A673 (cell line): ENCODE data around the gene PTH2. TPM values are rescaled to one million over a fixed set of nuclear protein-coding genes. Genes with fewer than 3 reads are reported as not detected.

ENCODE experiments used
- BruUV-seq: library from RNA; stranded (reverse); fragments of 400-500 nt; replicated peaks from 2 replicates; lab custom pipeline; 2021; lab: Mats Ljungman, UMichigan
- CTCF ChIA-PET: fragments of 300-600 bp; sonication (Branson Sonifier 250); formaldehyde crosslinking; loops from one replicate; lab custom pipeline; 2022; ENCODE audit warnings: antibody characterized with exemption; lab: Charles Lee
- POLR2A ChIA-PET: fragments of 300-600 bp; sonication (Branson Sonifier 250); formaldehyde crosslinking; loops from one replicate; lab custom pipeline; 2022; ENCODE audit warnings: antibody characterized with exemption; ENCODE audit not compliant: low non-redundant PET; lab: Charles Lee
- DNase-seq: peaks from one replicate; pipeline ENCODE4 v3.0.0-alpha.2; 2015; ENCODE audit warnings: low spot score
- H3K27ac ChIP-seq: fragments of 200-600 bp; sonication (generic); 2 replicates; pipeline ENCODE4 v1.5.1; 2016; ENCODE audit warnings: mixed run types, low read depth, mild to moderate bottlenecking, mixed read lengths, antibody characterized with exemption, low read length; ENCODE audit not compliant: poor library complexity, severe bottlenecking
- H3K27me3 ChIP-seq: fragments of 200-600 bp; sonication (generic); replicated peaks from 2 replicates; pipeline ENCODE4 v1.6.1; 2017; ENCODE audit warnings: mixed run types, low read depth, mild to moderate bottlenecking, mixed read lengths, antibody characterized with exemption, low read length; ENCODE audit not compliant: insufficient read depth, poor library complexity
- H3K36me3 ChIP-seq: fragments of 200-600 bp; sonication (generic); 2 replicates; pipeline ENCODE4 v1.6.1; 2016; ENCODE audit warnings: mixed run types, mild to moderate bottlenecking, mixed read lengths, antibody characterized with exemption, low read length; ENCODE audit not compliant: insufficient read depth, poor library complexity, severe bottlenecking
- H3K4me1 ChIP-seq: fragments of 200-600 bp; sonication (generic); 2 replicates; pipeline ENCODE4 v1.6.1; 2017; ENCODE audit warnings: mixed run types, mild to moderate bottlenecking, mixed read lengths, antibody characterized with exemption, low read length; ENCODE audit not compliant: insufficient read depth, poor library complexity, severe bottlenecking
- H3K4me3 ChIP-seq: fragments of 200-600 bp; sonication (generic); 2 replicates; pipeline ENCODE4 v1.5.1; 2016; ENCODE audit warnings: low read depth, mixed run types, mild to moderate bottlenecking, mixed read lengths, low read length; ENCODE audit not compliant: poor library complexity, severe bottlenecking
- H3K9me3 ChIP-seq: fragments of 200-600 bp; sonication (generic); 2 replicates; pipeline ENCODE4 v1.6.1; 2016; ENCODE audit warnings: mixed run types, low read depth, mild to moderate bottlenecking, mixed read lengths, antibody characterized with exemption, low read length; ENCODE audit not compliant: poor library complexity, severe bottlenecking
- EZH2 ChIP-seq: fragments of 200-600 bp; sonication (generic); IDR thresholded peaks from 2 replicates; pipeline ENCODE4 v1.6.1; 2017; ENCODE audit warnings: borderline replicate concordance, low read depth, mild to moderate bottlenecking, mixed read lengths, antibody characterized with exemption, low read length; ENCODE audit not compliant: poor library complexity, severe bottlenecking
- intact Hi-C: fragments of 100-400 bp; cut with micrococcal nuclease; formaldehyde crosslinking; loops from one replicate; pipeline ENCODE4 v1.10.0; 2022; ENCODE audit not compliant: unreplicated experiment
- total RNA-seq: library from RNA; stranded (reverse); gene quantifications from 2 replicates; pipeline ENCODE4 v1.2.3, GENCODE V29; 2021
- TF ChIP-seq, protein P1 (sequence below): fragments of 300-800, 200-600 bp; sonication (generic); conservative IDR thresholded peaks from 2 replicates; pipeline ENCODE4 v1.5.1; 2017; ENCODE audit warnings: low read depth, mild to moderate bottlenecking, antibody characterized with exemption, low read length, moderate library complexity, mixed read lengths

PTH2 gene
- total RNA-seq, 1 experiment from 2014 or later, result not detected

DNA sequence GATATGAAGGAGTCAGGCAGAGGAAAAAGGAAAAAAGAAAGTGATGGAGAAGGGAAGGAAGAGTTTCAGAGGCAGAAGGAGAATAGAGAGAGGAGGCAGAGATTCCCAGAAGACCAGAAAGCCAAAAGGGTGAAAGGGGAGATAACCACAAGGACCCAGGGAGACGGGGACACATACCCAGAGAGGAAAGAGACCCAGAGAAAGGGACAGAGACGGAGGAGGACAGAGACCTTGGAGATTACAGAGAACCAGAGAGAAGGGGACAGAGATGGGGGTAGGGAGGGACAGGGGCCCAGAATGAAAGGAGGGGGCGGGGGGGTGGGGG is 1.4 kb downstream of the PTH2 start:
- Histone ChIP-seq H3K4me1 (peaks cover 18% of the 10 kb centered on the region), H3K9me3 (no peaks in the 10 kb centered on the region), H3K27ac (no peak overlapping the region), H3K36me3 (no peaks in the 10 kb centered on the region), H3K4me3 (no peak overlapping the region), H3K27me3 (peaks cover 78% of the 10 kb centered on the region)
- TF ChIP-seq EZH2, result no peak
- intact Hi-C loops, result no loop called here
- no peak for DNase-seq
- no TSS peak for BruUV-seq
- POLR2A ChIA-PET, result interaction anchor here (0.7 kb wide), 1 partner anchor 18 kb away, joined by 5 read pairs; no protein-coding TSS in a partner anchor
- CTCF ChIA-PET, result interaction anchor here (0.5 to 0.6 kb wide), 3 partner anchors 57 to 246 kb away, joined by 3 read pairs; no protein-coding TSS in a partner anchor

DNA sequence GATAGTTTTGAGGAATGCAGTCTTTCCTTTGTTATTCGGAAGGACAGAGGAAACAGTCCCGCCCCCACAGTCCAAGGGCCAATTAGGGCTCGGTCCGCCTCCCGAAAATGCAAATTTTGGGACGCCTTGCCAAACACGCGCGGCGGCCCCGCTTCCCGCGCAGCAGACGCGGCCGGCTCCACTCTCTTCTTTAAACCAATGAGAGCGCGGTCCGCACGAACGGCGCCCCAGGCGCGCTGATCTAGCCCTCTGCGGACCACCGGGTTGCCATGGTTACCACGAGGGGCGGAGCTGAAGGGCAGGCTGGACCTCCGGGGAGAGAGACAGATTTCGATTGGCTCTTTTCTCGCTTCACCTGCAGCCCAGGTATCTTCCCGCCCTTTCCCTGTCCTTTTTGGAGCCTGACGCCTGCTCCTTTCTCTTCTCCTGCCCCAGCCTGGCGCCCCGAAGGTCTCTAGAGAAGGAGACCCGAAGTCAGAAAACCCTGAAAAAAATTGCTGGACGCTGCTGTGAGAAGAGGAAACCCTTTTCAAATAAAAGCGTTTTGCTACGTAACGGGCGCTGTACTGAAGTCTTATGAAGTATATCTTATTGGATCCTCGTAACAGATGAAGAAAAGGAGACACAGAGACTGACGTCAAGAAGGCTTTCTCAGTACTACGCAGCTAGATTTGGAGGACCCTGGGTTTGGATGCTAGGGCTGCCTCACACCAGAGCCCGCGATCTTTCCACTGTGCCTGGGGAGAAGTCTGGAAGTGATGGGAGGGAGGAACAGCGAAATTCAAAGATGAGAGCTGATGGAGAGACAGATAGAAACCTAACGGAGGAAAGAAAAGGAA is 2.0 kb downstream of the PTH2 start:
- Histone ChIP-seq H3K4me3 (no peak overlapping the region), H3K27ac (no peak overlapping the region), H3K4me1 (peaks cover 13% of the 10 kb centered on the region), H3K36me3 (no peaks in the 10 kb centered on the region), H3K27me3 (peaks cover 72% of the 10 kb centered on the region), H3K9me3 (no peaks in the 10 kb centered on the region)
- intact Hi-C loops, result no loop called here
- TF ChIP-seq EZH2, result peak; percentile 87
- TF ChIP-seq, protein P1, sequence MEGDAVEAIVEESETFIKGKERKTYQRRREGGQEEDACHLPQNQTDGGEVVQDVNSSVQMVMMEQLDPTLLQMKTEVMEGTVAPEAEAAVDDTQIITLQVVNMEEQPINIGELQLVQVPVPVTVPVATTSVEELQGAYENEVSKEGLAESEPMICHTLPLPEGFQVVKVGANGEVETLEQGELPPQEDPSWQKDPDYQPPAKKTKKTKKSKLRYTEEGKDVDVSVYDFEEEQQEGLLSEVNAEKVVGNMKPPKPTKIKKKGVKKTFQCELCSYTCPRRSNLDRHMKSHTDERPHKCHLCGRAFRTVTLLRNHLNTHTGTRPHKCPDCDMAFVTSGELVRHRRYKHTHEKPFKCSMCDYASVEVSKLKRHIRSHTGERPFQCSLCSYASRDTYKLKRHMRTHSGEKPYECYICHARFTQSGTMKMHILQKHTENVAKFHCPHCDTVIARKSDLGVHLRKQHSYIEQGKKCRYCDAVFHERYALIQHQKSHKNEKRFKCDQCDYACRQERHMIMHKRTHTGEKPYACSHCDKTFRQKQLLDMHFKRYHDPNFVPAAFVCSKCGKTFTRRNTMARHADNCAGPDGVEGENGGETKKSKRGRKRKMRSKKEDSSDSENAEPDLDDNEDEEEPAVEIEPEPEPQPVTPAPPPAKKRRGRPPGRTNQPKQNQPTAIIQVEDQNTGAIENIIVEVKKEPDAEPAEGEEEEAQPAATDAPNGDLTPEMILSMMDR, result no peak
- ChIA-PET POLR2A (interaction anchor here (0.6 to 0.7 kb wide), 2 partner anchors 15 to 17 kb away, joined by 5 to 7 read pairs; no protein-coding TSS in a partner anchor), CTCF (interaction anchor here (0.6 kb wide), 1 partner anchor 57 kb away, joined by 3 read pairs; no protein-coding TSS in a partner anchor)
- BruUV-seq, result no TSS peak
- DNase-seq, result peak; percentile 90

DNA sequence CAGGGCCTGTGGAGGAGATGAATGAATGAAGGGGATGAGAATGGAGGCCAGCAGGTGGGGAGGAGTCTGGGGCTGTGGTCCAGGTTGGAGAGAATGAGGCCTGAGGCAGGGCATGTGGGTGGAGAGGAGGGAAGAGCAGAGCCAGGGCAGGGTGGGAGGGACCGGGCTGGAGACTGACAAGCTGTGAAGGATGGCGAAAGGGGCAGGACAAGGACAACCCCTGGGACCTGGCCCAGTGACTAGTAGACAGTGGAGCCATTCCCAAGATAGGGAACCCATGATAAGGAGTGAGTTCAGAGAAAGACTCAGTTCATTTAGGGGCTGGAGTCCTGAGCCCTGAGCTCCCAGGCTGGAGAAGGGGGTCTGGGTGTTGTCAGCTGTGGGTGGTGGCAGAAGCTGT is 3.0 kb downstream of the PTH2 start:
- ChIA-PET CTCF (no interaction called here), POLR2A (no interaction called here)
- H3K27me3 ChIP-seq, result peaks cover 62% of the 10 kb centered on the region
- TF ChIP-seq EZH2, result no peak
- TF ChIP-seq, protein P1, result no peak
- H3K4me3 ChIP-seq, result no peak overlapping the region
- no peak for DNase-seq
- no peaks in the 10 kb centered on the region for H3K9me3 ChIP-seq
- H3K4me1 ChIP-seq, result peaks cover 8% of the 10 kb centered on the region
- intact Hi-C loops, result no loop called here
- no peak overlapping the region for H3K27ac ChIP-seq
- no TSS peak for BruUV-seq
- no peaks in the 10 kb centered on the region for H3K36me3 ChIP-seq
